GM23248 (cell line): ENCODE measurements around the gene FOXL1. TPM values are rescaled to one million over a fixed set of nuclear protein-coding genes. Genes with fewer than 3 reads are reported as not detected.

Experiments used
- DNase-seq: peaks from one replicate; pipeline ENCODE4 v3.0.0-alpha.2; 2015
- H2AFZ ChIP-seq: fragments of 200-600 bp; sonication (generic); 2 replicates; pipeline ENCODE4 v1.6.1; 2016; ENCODE audit warnings: antibody characterized with exemption
- H3F3A ChIP-seq: fragments of 200-600 bp; sonication (generic); 2 replicates; pipeline ENCODE4 v1.6.1; 2016; ENCODE audit warnings: mild to moderate bottlenecking, antibody characterized with exemption, mixed run types; ENCODE audit not compliant: insufficient read depth
- H3K27ac ChIP-seq: fragments of 200-600 bp; sonication (generic); 2 replicates; pipeline ENCODE4 v1.5.1; 2016; ENCODE audit warnings: mild to moderate bottlenecking
- H3K27me3 ChIP-seq: fragments of 200-600 bp; sonication (generic); replicated peaks from 2 replicates; pipeline ENCODE4 v1.6.1; 2016; ENCODE audit warnings: mild to moderate bottlenecking; ENCODE audit not compliant: insufficient read depth
- H3K36me3 ChIP-seq: fragments of 200-600 bp; sonication (generic); 2 replicates; pipeline ENCODE4 v1.6.1; 2016; ENCODE audit warnings: low read depth, mild to moderate bottlenecking
- H3K4me1 ChIP-seq: fragments of 200-600 bp; sonication (generic); 2 replicates; pipeline ENCODE4 v1.6.1; 2016; ENCODE audit warnings: mild to moderate bottlenecking; ENCODE audit not compliant: insufficient read depth
- H3K4me2 ChIP-seq: fragments of 200-600 bp; sonication (generic); one replicate; pipeline ENCODE4 v1.6.1; 2016; ENCODE audit warnings: mild to moderate bottlenecking; ENCODE audit not compliant: unreplicated experiment
- H3K4me3 ChIP-seq: fragments of 200-600 bp; sonication (generic); 2 replicates; pipeline ENCODE4 v1.5.1; 2016; ENCODE audit warnings: mild to moderate bottlenecking
- H3K79me2 ChIP-seq: fragments of 200-600 bp; sonication (generic); 2 replicates; pipeline ENCODE4 v1.6.1; 2016; ENCODE audit warnings: mild to moderate bottlenecking; ENCODE audit not compliant: insufficient read depth
- H3K9ac ChIP-seq: fragments of 200-600 bp; sonication (generic); 2 replicates; pipeline ENCODE4 v1.6.1; 2016; ENCODE audit warnings: mild to moderate bottlenecking
- H3K9me2 ChIP-seq: fragments of 200-600 bp; sonication (generic); 2 replicates; pipeline ENCODE4 v1.6.1; 2016; ENCODE audit warnings: mixed run types, mild to moderate bottlenecking, moderate library complexity; ENCODE audit not compliant: insufficient read depth
- H3K9me3 ChIP-seq: fragments of 200-600 bp; sonication (generic); one replicate; pipeline ENCODE4 v1.6.1; 2017; ENCODE audit warnings: low read depth
- H4K20me1 ChIP-seq: fragments of 200-600 bp; sonication (generic); 2 replicates; pipeline ENCODE4 v1.6.0; 2016; ENCODE audit not compliant: insufficient read depth
- EZH2 ChIP-seq: fragments of 200-600 bp; sonication (generic); IDR thresholded peaks from 2 replicates; pipeline ENCODE4 v1.6.1; 2018; ENCODE audit warnings: antibody characterized with exemption, mild to moderate bottlenecking; ENCODE audit not compliant: insufficient read depth, poor library complexity, severe bottlenecking
- EZH2phosphoT487 ChIP-seq: fragments of 200-600 bp; sonication (generic); IDR thresholded peaks from 2 replicates; pipeline ENCODE4 v1.6.1; 2018; ENCODE audit warnings: antibody characterized with exemption, moderate library complexity, mild to moderate bottlenecking, low read depth; ENCODE audit not compliant: insufficient read depth
- WGBS, 2 experiments: methylation state at CpG; one replicate each; pipeline ENCODE4 v1.1.6; 2015 to 2017; ENCODE audit warnings: low lambda C conversion rate in 2 of 2, low coverage in 1 of 2; ENCODE audit errors: missing lambda C conversion rate in 2 of 2; 5-methylcytosine and 5-hydroxymethylcytosine counted together
- in situ Hi-C: fragments of 300-500 bp; cut with MboI; formaldehyde crosslinking; loops from 2 replicates; pipeline ENCODE4 v1.15.0; 2020
- polyA plus RNA-seq: library from polyadenylated mRNA; unstranded; fragments of >200 nt; fragmentation: Nextera tagmentation; extraction: Ambion mirVana; gene quantifications from 2 replicates; pipeline ENCODE4 v1.2.1, GENCODE V29; 2016
- total RNA-seq: library from RNA; depleted of rRNA; stranded (reverse); fragments of >200 nt; shearing (Covaris generic); gene quantifications from 2 replicates; pipeline ENCODE4 v1.2.3, GENCODE V29; 2014

The FOXL1 gene
- total and polyA plus RNA-seq, 2 experiments from 2014 or later, result 4.9 to 14.5 TPM

DNA sequence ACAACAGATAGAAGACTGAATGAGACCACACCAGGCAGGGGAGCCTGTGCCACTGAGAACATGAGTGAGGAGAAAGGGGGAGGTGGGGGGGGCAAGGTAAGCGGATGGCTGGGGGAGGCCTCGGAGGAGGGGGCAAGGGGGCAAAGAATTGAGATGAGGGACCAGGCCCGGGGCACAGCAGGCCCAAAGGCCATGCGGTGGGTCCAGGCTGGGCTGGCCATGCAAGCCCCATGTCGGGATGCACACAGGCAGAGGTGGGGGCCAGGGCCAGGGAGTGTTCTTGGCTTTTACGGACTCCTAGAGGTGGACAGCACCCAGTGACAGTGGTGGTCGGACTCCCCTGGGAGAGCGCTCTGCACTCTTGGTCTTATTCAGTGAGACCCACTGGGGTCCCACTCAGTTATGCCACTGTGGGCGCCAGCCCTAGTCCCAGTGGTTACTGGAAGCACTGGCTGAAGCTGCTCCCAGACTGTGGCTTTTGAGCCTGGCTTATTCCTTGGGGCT lies 18.5 kb upstream of the FOXL1 start:
- H3K79me2 ChIP-seq, result peaks cover 1% of the 10 kb centered on the region
- 60 to 79% methylated on average over 4 to 9 of the region's 9 CpGs for WGBS, 2 experiments
- H3K9ac ChIP-seq, result no peak overlapping the region
- H4K20me1 ChIP-seq, result no peaks in the 10 kb centered on the region
- DNase-seq, result no peak
- no peaks in the 10 kb centered on the region for H3K36me3 ChIP-seq
- no peaks in the 10 kb centered on the region for H3K9me3 ChIP-seq
- peaks cover 8% of the 10 kb centered on the region; the same call in 1 of the 2 replicates for H3F3A ChIP-seq
- no peak overlapping the region for H3K4me3 ChIP-seq
- H3K4me2 ChIP-seq, result no peak overlapping the region
- 0 out of 2 replicates have a peak, but pooled peaks cover 17% of the 10 kb centered on the region for H3K27me3 ChIP-seq
- TF ChIP-seq EZH2phosphoT487, result no peak
- no peak for TF ChIP-seq EZH2
- no peak overlapping the region for H2AFZ ChIP-seq
- peaks cover 6% of the 10 kb centered on the region for H3K4me1 ChIP-seq
- no peak overlapping the region for H3K27ac ChIP-seq
- no peaks in the 10 kb centered on the region for H3K9me2 ChIP-seq
- in situ Hi-C loops, result loop anchor here (5.0 kb wide), 1 partner anchor 502 kb away; no protein-coding TSS in a partner anchor

DNA sequence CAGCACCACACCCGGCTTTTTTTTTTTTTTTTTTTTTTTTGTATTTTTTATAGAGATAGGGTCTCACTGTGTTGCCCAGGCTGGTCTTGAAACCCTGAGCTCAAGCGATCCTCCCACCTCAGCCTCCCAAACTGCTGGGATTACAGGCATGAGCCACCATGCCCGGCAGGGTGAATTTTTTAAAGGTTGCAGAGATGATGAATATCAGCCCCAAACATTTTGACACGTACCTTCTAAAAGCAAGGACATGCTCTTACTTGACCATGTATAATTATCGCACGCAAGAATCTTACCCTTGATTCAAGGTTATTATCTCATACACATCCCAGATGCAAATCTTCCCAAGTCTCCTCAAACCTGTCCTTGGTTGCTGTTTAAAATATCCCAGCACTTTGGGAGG lies 16.0 kb upstream of the FOXL1 start:
- H3K27ac ChIP-seq, result no peak overlapping the region
- no peak overlapping the region for H2AFZ ChIP-seq
- no peaks in the 10 kb centered on the region for H3K9me2 ChIP-seq
- H3K9me3 ChIP-seq, result no peaks in the 10 kb centered on the region
- no peak for DNase-seq
- in situ Hi-C loops, result loop anchor here (5.0 kb wide), 1 partner anchor 500 kb away; no protein-coding TSS in a partner anchor
- H3K27me3 ChIP-seq, result peaks cover 27% of the 10 kb centered on the region
- WGBS, 2 experiments, result 74 to 79% methylated on average over 6 of the region's 6 CpGs
- H3F3A ChIP-seq, result 0 out of 2 replicates have a peak, but pooled peaks cover 6% of the 10 kb centered on the region
- H3K4me3 ChIP-seq, result no peak overlapping the region
- no peaks in the 10 kb centered on the region for H3K79me2 ChIP-seq
- H3K9ac ChIP-seq, result no peak overlapping the region
- H4K20me1 ChIP-seq, result no peaks in the 10 kb centered on the region
- H3K4me2 ChIP-seq, result no peak overlapping the region
- no peaks in the 10 kb centered on the region for H3K36me3 ChIP-seq
- 0 out of 2 replicates have a peak, but pooled peaks cover 4% of the 10 kb centered on the region for H3K4me1 ChIP-seq
- TF ChIP-seq EZH2 (no peak), EZH2phosphoT487 (no peak)

DNA sequence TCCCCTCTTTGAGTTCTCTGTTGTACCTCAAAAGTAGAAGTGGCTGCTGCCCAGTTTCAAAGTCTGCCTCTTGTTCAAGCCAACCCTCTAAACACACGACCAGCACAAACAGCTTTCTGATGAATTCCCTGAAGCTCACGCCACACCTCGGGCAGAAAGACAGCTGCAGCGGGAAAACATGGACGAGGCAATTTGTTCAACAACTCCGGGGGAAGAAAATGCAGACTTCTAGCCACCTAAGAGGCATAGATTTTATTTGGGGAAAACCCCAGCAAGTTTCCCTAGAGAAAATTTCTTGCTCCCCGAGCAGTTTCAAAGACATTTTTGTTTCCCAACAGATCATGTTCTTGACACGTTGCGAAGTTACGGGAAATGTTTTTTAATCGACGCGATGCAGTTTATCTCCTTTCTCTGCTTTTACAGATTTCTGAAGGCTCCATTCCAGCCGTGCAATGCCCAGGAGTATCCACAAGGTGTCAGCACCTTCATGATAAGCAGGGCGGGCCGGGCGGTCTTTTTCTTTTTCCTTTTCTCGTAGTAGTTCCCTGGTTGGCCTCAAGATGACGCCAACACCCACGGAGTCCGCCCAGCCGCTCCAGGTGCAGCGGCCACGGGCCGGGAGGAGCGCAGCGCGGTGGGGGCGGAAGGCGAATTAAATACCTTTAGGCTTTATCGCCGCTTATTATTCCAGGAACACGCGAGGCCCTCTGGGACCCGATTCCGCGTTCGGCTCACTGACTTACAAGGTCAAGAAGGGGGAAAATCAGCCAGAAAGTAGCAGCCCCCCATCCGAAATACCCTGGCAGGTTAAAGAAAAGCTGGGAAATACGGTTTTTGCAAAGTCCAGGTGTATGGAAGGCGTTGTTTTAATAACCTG lies 14.6 kb upstream of the FOXL1 start:
- 0 out of 2 replicates have a peak, but pooled peaks cover 4% of the 10 kb centered on the region for H3K4me1 ChIP-seq
- TF ChIP-seq EZH2phosphoT487 (no peak), EZH2 (no peak)
- H4K20me1 ChIP-seq, result no peaks in the 10 kb centered on the region
- in situ Hi-C loops, result loop anchor here (5.0 kb wide), 1 partner anchor 499 kb away; no protein-coding TSS in a partner anchor
- peak overlapping the region; percentile 64 for H3K9ac ChIP-seq
- H3K4me3 ChIP-seq, result peak overlapping the region; percentile 70
- H3F3A ChIP-seq, result 0 out of 2 replicates have a peak, but pooled peaks cover 6% of the 10 kb centered on the region
- H3K27me3 ChIP-seq, result peaks cover 20% of the 10 kb centered on the region
- H3K27ac ChIP-seq, result 0 out of 2 replicates have a peak overlapping the region, but pooled peaks have one; percentile 0
- H3K9me2 ChIP-seq, result no peaks in the 10 kb centered on the region
- H3K4me2 ChIP-seq, result peak overlapping the region; percentile 89
- peak; percentile 93 for DNase-seq
- no peaks in the 10 kb centered on the region for H3K36me3 ChIP-seq
- WGBS, 2 experiments, result 1 to 2% methylated on average over 41 of the region's 41 CpGs
- H3K79me2 ChIP-seq, result peaks cover 7% of the 10 kb centered on the region
- peak overlapping the region; percentile 86 for H2AFZ ChIP-seq
- no peaks in the 10 kb centered on the region for H3K9me3 ChIP-seq

DNA sequence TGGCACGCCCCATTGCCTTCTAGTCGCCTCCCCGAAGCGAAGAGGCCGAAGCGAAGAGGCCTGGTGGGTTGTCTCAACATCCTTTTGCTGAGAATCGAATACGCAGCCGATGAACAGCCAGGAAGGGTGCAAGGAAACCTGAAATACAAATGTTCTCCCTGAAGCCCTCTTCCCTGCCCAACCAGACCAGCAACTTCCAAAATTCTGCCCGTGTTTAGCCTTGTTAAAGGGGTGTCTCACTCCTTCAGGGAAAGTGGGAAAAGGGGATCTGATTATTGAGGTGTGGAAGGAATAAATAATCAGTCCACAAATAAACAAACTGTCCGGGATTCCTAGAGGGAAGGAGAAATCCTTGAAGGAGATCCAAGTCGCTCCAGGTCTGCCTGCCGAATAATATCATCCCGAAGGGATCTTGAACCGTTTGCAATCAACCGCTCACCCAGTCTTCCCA lies 13.1 kb upstream of the FOXL1 start:
- H3K4me3 ChIP-seq, result no peak overlapping the region
- H3K4me1 ChIP-seq, result peaks cover 12% of the 10 kb centered on the region; the same call in 1 of the 2 replicates
- no peaks in the 10 kb centered on the region for H3K9me3 ChIP-seq
- H3K27me3 ChIP-seq, result peaks cover 20% of the 10 kb centered on the region
- no peaks in the 10 kb centered on the region for H3K9me2 ChIP-seq
- H4K20me1 ChIP-seq, result no peaks in the 10 kb centered on the region
- WGBS, 2 experiments, result 52 to 58% methylated on average over 16 of the region's 16 CpGs
- H3K4me2 ChIP-seq, result no peak overlapping the region
- H3K9ac ChIP-seq, result no peak overlapping the region
- peaks cover 22% of the 10 kb centered on the region for H3K79me2 ChIP-seq
- no peak for TF ChIP-seq EZH2
- TF ChIP-seq EZH2phosphoT487, result no peak
- H3F3A ChIP-seq, result 0 out of 2 replicates have a peak, but pooled peaks cover 6% of the 10 kb centered on the region
- in situ Hi-C loops, result loop anchor here (5.0 kb wide), 1 partner anchor 722 kb away; no protein-coding TSS in a partner anchor
- H2AFZ ChIP-seq, result no peak overlapping the region; the same call in 1 of the 2 replicates
- no peak for DNase-seq
- no peak overlapping the region for H3K27ac ChIP-seq
- H3K36me3 ChIP-seq, result no peaks in the 10 kb centered on the region
